ENCODE results near the gene SLC12A9. TPM values are rescaled to one million over a fixed set of nuclear protein-coding genes. Genes with fewer than 3 reads are reported as not detected.

Gene SLC12A9
- total RNA-seq, 1 donor = 14.3 TPM

GRCh38 chr7:100863406-100863950, 11.0 kb downstream of the SLC12A9 start:
- no peak for TF ChIP-seq CTCF (IDR thresholded peaks at IDR 0.05; ENCODE audit: insufficient read depth, low read length)
- no peak overlapping the region for H3K4me3 ChIP-seq (ENCODE audit: low read depth, low read length)
- no peak for DNase-seq (ENCODE audit: low read depth)

- H3K4me3 ChIP-seq (ENCODE audit: low read depth, low read length) = no peak overlapping the region
- no peak for TF ChIP-seq CTCF (IDR thresholded peaks at IDR 0.05; ENCODE audit: insufficient read depth, low read length)
- DNase-seq (ENCODE audit: low read depth) = no peak
Measured at GRCh38 chr7:100864263-100864845, 11.8 kb downstream of the SLC12A9 start.

GRCh38 chr7:100865372-100865911, 12.9 kb downstream of the SLC12A9 start:
- no peak for TF ChIP-seq CTCF (IDR thresholded peaks at IDR 0.05; ENCODE audit: insufficient read depth, low read length)
- H3K4me3 ChIP-seq (ENCODE audit: low read depth, low read length) = no peak overlapping the region
- no peak for DNase-seq (ENCODE audit: low read depth)

GRCh38 chr7:100865938-100866728, 13.6 kb downstream of the SLC12A9 start:
- TF ChIP-seq CTCF (IDR thresholded peaks at IDR 0.05; ENCODE audit: insufficient read depth, low read length) = no peak
- no peak overlapping the region for H3K4me3 ChIP-seq (ENCODE audit: low read depth, low read length)
- no peak for DNase-seq (ENCODE audit: low read depth)

- DNase-seq (ENCODE audit: low read depth) = no peak
- TF ChIP-seq CTCF (IDR thresholded peaks at IDR 0.05; ENCODE audit: insufficient read depth, low read length) = no peak
- peak overlapping the region; percentile 93 for H3K4me3 ChIP-seq (ENCODE audit: low read depth, low read length)
Measured at GRCh38 chr7:100866729-100867039, 14.2 kb downstream of the SLC12A9 start.

GRCh38 chr7:100867040-100867775, 14.7 kb downstream of the SLC12A9 start, which contains the start of gene TRIP6:
TRIP6 (plus strand) TSS chr7:100867387; CDS start chr7:100867498, 111 bp downstream.
- peak; percentile 94 for DNase-seq (ENCODE audit: low read depth)
- no peak for TF ChIP-seq CTCF (IDR thresholded peaks at IDR 0.05; ENCODE audit: insufficient read depth, low read length)
- peak within 1 kb of the TSS; percentile 93 for H3K4me3 ChIP-seq (ENCODE audit: low read depth, low read length)

All from fibroblast of the aortic adventitia (primary cell).